Aorta (tissue), 5 donors: ENCODE results near the gene SORBS1. TPM values are rescaled to one million over a fixed set of nuclear protein-coding genes. Genes with fewer than 3 reads are reported as not detected.
A peak's percentile ranks its signal among the peaks of the same experiment; 100 is the strongest.

Experiments
- ATAC-seq: fragments of 200-7000 bp; cut with Tn5 transposase; one replicate; pipeline ENCODE4 v1.9.1; 2022; ENCODE audit warnings: moderate library complexity; ENCODE audit not compliant: low FRiP score
- DNase-seq, 2 donors: peaks; one replicate each; pipeline ENCODE4 v3.0.0-alpha.2; 2020
- H3K27ac ChIP-seq, 2 donors: one replicate each; pipeline ENCODE4 v1.5.1; 2013; ENCODE audit warnings: low read length in 2 of 2, mild to moderate bottlenecking in 2 of 2, moderate library complexity in 2 of 2, control low read depth in 1 of 2, inconsistent platforms in 1 of 2, low read depth in 1 of 2
- H3K27me3 ChIP-seq, 2 donors: one replicate each; pipeline ENCODE4 v1.6.1; 2013; ENCODE audit warnings: control low read depth in 1 of 2, low read length in 1 of 2, mild to moderate bottlenecking in 1 of 2, moderate library complexity in 1 of 2; ENCODE audit not compliant: insufficient read depth in 2 of 2, control insufficient read depth in 1 of 2
- H3K36me3 ChIP-seq, 2 donors: one replicate each; pipeline ENCODE4 v1.6.1; 2013; ENCODE audit warnings: control low read depth in 1 of 2, low read length in 1 of 2, mild to moderate bottlenecking in 1 of 2; ENCODE audit not compliant: insufficient read depth in 2 of 2, control insufficient read depth in 1 of 2
- H3K4me1 ChIP-seq, 2 donors: one replicate each; pipeline ENCODE4 v1.6.1; 2013; ENCODE audit warnings: low read length in 2 of 2, control low read depth in 1 of 2, mild to moderate bottlenecking in 1 of 2, moderate library complexity in 1 of 2; ENCODE audit not compliant: insufficient read depth in 2 of 2, control insufficient read depth in 1 of 2
- H3K4me3 ChIP-seq, 2 donors: one replicate each; pipeline ENCODE4 v1.5.1; 2013; ENCODE audit warnings: low read length in 2 of 2, control low read depth in 1 of 2, mild to moderate bottlenecking in 1 of 2
- H3K9me3 ChIP-seq: one replicate; pipeline ENCODE4 v1.6.1; 2013; ENCODE audit warnings: mild to moderate bottlenecking, low read length; ENCODE audit not compliant: control insufficient read depth
- WGBS, 2 donors: extraction: QIAGEN DNeasy Blood & Tissue Kit; methylation state at CpG; one replicate each; pipeline ENCODE4 v1.1.7; 2013; 5-methylcytosine and 5-hydroxymethylcytosine counted together
- intact Hi-C, 2 donors: fragments of 100-400 bp; cut with DNase I; formaldehyde crosslinking; loops; one replicate each; pipeline versions ENCODE4 v1.14.2 to v1.15.0; 2022
- polyA plus RNA-seq, 2 donors: library from polyadenylated mRNA; stranded (reverse); fragments of 200-250 nt; gene quantifications; one replicate each; pipeline ENCODE4 v1.2.3, GENCODE V29; 2013
- total RNA-seq, 2 donors: library from RNA; stranded (reverse); fragmentation: NEBNext Ultra II Directional; extraction: Animal tissue kit (Norgen Biotek cat#: 25700); gene quantifications; one replicate each; pipeline ENCODE4 v1.2.1, GENCODE V29; 2021
- donor health status: healthy with polysubstance abuse.
- donor health status: Bipolar disorder and iron deficiency.
- donor health status: DM: no; HTN: no; CAD: no.
- donor health status: DM: no; HTN: no; CAD: no.
- donor health status: DM: yes; HTN: yes; CAD: no.

The SORBS1 gene
- total and polyA plus RNA-seq, 4 donors, result 371 to 1,478 (median 482) TPM

- Histone ChIP-seq H3K4me1 (peaks cover 0 to 7% of the 10 kb centered on the region in 2 donors), H3K36me3 (peaks cover 0 to 21% of the 10 kb centered on the region in 2 donors)
Measured at GRCh38 chr10:95428701-95429100, 132.5 kb downstream of the SORBS1 start.

GRCh38 chr10:95426482-95426881 is 134.7 kb downstream of the SORBS1 start:
- intact Hi-C loops, result loop anchor here in 1 of 2 donors (10.0 kb wide), 1 partner anchor 52 kb away; no protein-coding TSS in a partner anchor
- H3K4me3 ChIP-seq, result no peak overlapping the region
- no peak for DNase-seq
- H3K9me3 ChIP-seq, result no peaks in the 10 kb centered on the region
- WGBS, 2 donors, result 43% methylated on average over 5 of the region's 5 CpGs
- H3K27ac ChIP-seq, result peak overlapping the region; percentile 51 to 70
- ATAC-seq, result no peak
- peaks cover 0 to 5% of the 10 kb centered on the region in 2 donors for H3K4me1 ChIP-seq
- no peaks in the 10 kb centered on the region for H3K27me3 ChIP-seq
- peaks cover 3 to 23% of the 10 kb centered on the region in 2 donors for H3K36me3 ChIP-seq

More at GRCh38 chr10:95428701-95429100, 132.5 kb downstream of the SORBS1 start:
- peak overlapping the region; percentile 1 to 78 for H3K27ac ChIP-seq
- WGBS, 2 donors, result 6 to 16% methylated on average over 2 of the region's 2 CpGs
- DNase-seq (no peak), ATAC-seq (peak; percentile 19)
- no peaks in the 10 kb centered on the region for H3K27me3 ChIP-seq
- no peak overlapping the region for H3K4me3 ChIP-seq
- intact Hi-C loops, result loop anchor here in 1 of 2 donors (10.0 kb wide), 1 partner anchor 54 kb away; no protein-coding TSS in a partner anchor
- H3K9me3 ChIP-seq, result no peaks in the 10 kb centered on the region

GRCh38 chr10:95425592-95426465 is 135.3 kb downstream of the SORBS1 start:
- Histone ChIP-seq H3K4me3 (no peak overlapping the region), H3K27ac (peak overlapping the region; percentile 51 to 70), H3K27me3 (no peaks in the 10 kb centered on the region), H3K36me3 (peaks cover 7 to 20% of the 10 kb centered on the region in 2 donors), H3K4me1 (peaks cover 0 to 5% of the 10 kb centered on the region in 2 donors), H3K9me3 (no peaks in the 10 kb centered on the region)
- intact Hi-C loops, result loop anchor here in 1 of 2 donors (10.0 kb wide), 1 partner anchor 51 kb away; no protein-coding TSS in a partner anchor
- WGBS, 2 donors, result 10 to 18% methylated on average over 2 of the region's 2 CpGs
- no peak for DNase-seq
- no peak for ATAC-seq

GRCh38 chr10:95423164-95424005 is 137.8 kb downstream of the SORBS1 start:
- no peaks in the 10 kb centered on the region for H3K27me3 ChIP-seq
- ATAC-seq (no peak), DNase-seq (no peak)
- no peaks in the 10 kb centered on the region for H3K9me3 ChIP-seq
- intact Hi-C loops, result loop anchor here in 1 of 2 donors (10.0 kb wide), 1 partner anchor 49 kb away; no protein-coding TSS in a partner anchor
- H3K36me3 ChIP-seq, result peaks cover 11 to 20% of the 10 kb centered on the region in 2 donors
- no peak overlapping the region for H3K4me3 ChIP-seq
- peak overlapping the region; percentile 61 to 66 for H3K27ac ChIP-seq
- H3K4me1 ChIP-seq, result peaks cover 0 to 8% of the 10 kb centered on the region in 2 donors
- 14 to 23% methylated on average over 6 of the region's 6 CpGs for WGBS, 2 donors

GRCh38 chr10:95422233-95422632 is 138.9 kb downstream of the SORBS1 start:
- 22 to 40% methylated on average over 3 of the region's 3 CpGs for WGBS, 2 donors
- intact Hi-C loops, result loop anchor here in 1 of 2 donors (10.0 kb wide), 1 partner anchor 47 kb away; no protein-coding TSS in a partner anchor
- peaks cover 11 to 16% of the 10 kb centered on the region in 2 donors for H3K36me3 ChIP-seq
- no peaks in the 10 kb centered on the region for H3K9me3 ChIP-seq
- H3K4me3 ChIP-seq, result no peak overlapping the region
- no peaks in the 10 kb centered on the region for H3K27me3 ChIP-seq
- DNase-seq, result no peak
- peak overlapping the region; percentile 61 to 73 for H3K27ac ChIP-seq
- ATAC-seq, result no peak
- peaks cover 0 to 5% of the 10 kb centered on the region in 2 donors for H3K4me1 ChIP-seq

GRCh38 chr10:95421782-95422181 is 139.4 kb downstream of the SORBS1 start:
- Histone ChIP-seq H3K9me3 (no peaks in the 10 kb centered on the region), H3K36me3 (peaks cover 11 to 16% of the 10 kb centered on the region in 2 donors), H3K27me3 (no peaks in the 10 kb centered on the region), H3K4me1 (peaks cover under 1 to 5% of the 10 kb centered on the region in 2 donors), H3K27ac (peak overlapping the region; percentile 61 to 73), H3K4me3 (no peak overlapping the region)
- DNase-seq (no peak), ATAC-seq (no peak)
- 39 to 59% methylated on average over 3 of the region's 3 CpGs for WGBS, 2 donors
- intact Hi-C loops, result loop anchor here in 1 of 2 donors (10.0 kb wide), 1 partner anchor 47 kb away; no protein-coding TSS in a partner anchor

- H3K36me3 ChIP-seq, result peaks cover 11 to 14% of the 10 kb centered on the region in 2 donors
- intact Hi-C loops, result no loop called here
- peak overlapping the region; percentile 69 to 84 for H3K27ac ChIP-seq
- H3K27me3 ChIP-seq, result no peaks in the 10 kb centered on the region
- no peak overlapping the region for H3K4me3 ChIP-seq
- ATAC-seq, result peak; percentile 58
- DNase-seq, result no peak
- peaks cover 5 to 7% of the 10 kb centered on the region in 2 donors for H3K4me1 ChIP-seq
- H3K9me3 ChIP-seq, result no peaks in the 10 kb centered on the region
- 4 to 8% methylated on average over 3 of the region's 3 CpGs for WGBS, 2 donors
Measured at GRCh38 chr10:95419399-95419798, 141.8 kb downstream of the SORBS1 start.

- peak overlapping the region; percentile 73 to 94 for H3K27ac ChIP-seq
- WGBS, 2 donors, result 76 to 85% methylated on average over 7 of the region's 7 CpGs
- DNase-seq (no peak), ATAC-seq (no peak)
- H3K36me3 ChIP-seq, result peaks cover 7 to 14% of the 10 kb centered on the region in 2 donors
- H3K4me1 ChIP-seq, result peaks cover 7 to 14% of the 10 kb centered on the region in 2 donors
- no peak overlapping the region for H3K4me3 ChIP-seq
- no peaks in the 10 kb centered on the region for H3K9me3 ChIP-seq
- no peaks in the 10 kb centered on the region for H3K27me3 ChIP-seq
- intact Hi-C loops, result no loop called here
Measured at GRCh38 chr10:95416973-95417372, 144.2 kb downstream of the SORBS1 start.
